ENCODE data around the gene PRM3.

PRM3 gene

GRCh38 chr16:11258553-11259492, 14.6 kb downstream of the PRM3 start:
- Histone ChIP-seq H3K27me3 (ENCODE audit: insufficient read depth, low read depth) (peaks cover 2% of the 10 kb centered on the region; the same call in 1 of the 2 replicates), H3K4me3 (IDR thresholded peaks at IDR 0.05; ENCODE audit: insufficient read depth, low read depth, low read length) (no peak overlapping the region), H3K79me2 (ENCODE audit: insufficient read depth, low read depth) (no peaks in the 10 kb centered on the region), H3K4me2 (peak overlapping the region; percentile 30), H3K4me1 (ENCODE audit: low read depth, poor library complexity, severe bottlenecking) (peaks cover 32% of the 10 kb centered on the region), H3K27ac (no peak overlapping the region; the same call in 1 of the 2 replicates), H4K20me1 (ENCODE audit: insufficient read depth) (no peaks in the 10 kb centered on the region), H2AFZ (ENCODE audit: low read depth) (peak overlapping the region; percentile 4; the same call in 1 of the 2 replicates), H3K36me3 (ENCODE audit: insufficient read depth) (no peaks in the 10 kb centered on the region), H3K9ac (peak overlapping the region; percentile 1; the same call in 1 of the 2 replicates)
- TF ChIP-seq CTCF (conservative IDR thresholded peaks at IDR 0.05; ENCODE audit: low read depth, low read length): no peak

- Histone ChIP-seq H3K36me3 (ENCODE audit: insufficient read depth) (no peaks in the 10 kb centered on the region), H3K27me3 (ENCODE audit: insufficient read depth, low read depth) (peaks cover 2% of the 10 kb centered on the region; the same call in 1 of the 2 replicates), H3K4me3 (IDR thresholded peaks at IDR 0.05; ENCODE audit: insufficient read depth, low read depth, low read length) (no peak overlapping the region), H3K4me2 (peak overlapping the region; percentile 98), H4K20me1 (ENCODE audit: insufficient read depth) (no peaks in the 10 kb centered on the region), H2AFZ (ENCODE audit: low read depth) (peak overlapping the region; percentile 77), H3K27ac (no peak overlapping the region), H3K9ac (no peak overlapping the region; the same call in 1 of the 2 replicates), H3K4me1 (ENCODE audit: low read depth, poor library complexity, severe bottlenecking) (peaks cover 34% of the 10 kb centered on the region), H3K79me2 (ENCODE audit: insufficient read depth, low read depth) (no peaks in the 10 kb centered on the region)
- TF ChIP-seq CTCF (conservative IDR thresholded peaks at IDR 0.05; ENCODE audit: low read depth, low read length): peak; percentile 59
Measured at GRCh38 chr16:11257131-11257938, 16.1 kb downstream of the PRM3 start.

GRCh38 chr16:11256661-11257130, 16.7 kb downstream of the PRM3 start:
- H3K79me2 ChIP-seq (ENCODE audit: insufficient read depth, low read depth): no peaks in the 10 kb centered on the region
- peaks cover 34% of the 10 kb centered on the region for H3K4me1 ChIP-seq (ENCODE audit: low read depth, poor library complexity, severe bottlenecking)
- H3K36me3 ChIP-seq (ENCODE audit: insufficient read depth): no peaks in the 10 kb centered on the region
- H3K9ac ChIP-seq: peak overlapping the region; percentile 77
- H2AFZ ChIP-seq (ENCODE audit: low read depth): peak overlapping the region; percentile 77
- peak overlapping the region; percentile 48 for H3K27ac ChIP-seq
- peak overlapping the region; percentile 98 for H3K4me2 ChIP-seq
- no peak for TF ChIP-seq CTCF (conservative IDR thresholded peaks at IDR 0.05; ENCODE audit: low read depth, low read length)
- no peaks in the 10 kb centered on the region; the same call in 1 of the 2 replicates for H3K27me3 ChIP-seq (ENCODE audit: insufficient read depth, low read depth)
- H3K4me3 ChIP-seq (IDR thresholded peaks at IDR 0.05; ENCODE audit: insufficient read depth, low read depth, low read length): no peak overlapping the region
- H4K20me1 ChIP-seq (ENCODE audit: insufficient read depth): no peaks in the 10 kb centered on the region
